NB4 (cell line): ENCODE measurements around the gene ADIRF.
"Not testable (repeated sequence)": the region's sequence is repeated elsewhere in the genome, so short reads cannot be mapped to it uniquely, and the experiment has no call there.

ENCODE experiments used
- MYC ChIP-seq: IDR thresholded peaks from 2 replicates; pipeline ENCODE4 v1.6.1; 2011; ENCODE audit warnings: low read depth, low read length
- POLR2A ChIP-seq: IDR thresholded peaks from 2 replicates; pipeline ENCODE4 v1.6.1; 2011; ENCODE audit warnings: mild to moderate bottlenecking; ENCODE audit not compliant: insufficient read length; ENCODE audit errors: extremely low read depth
- TF ChIP-seq, protein P1 (sequence below): IDR thresholded peaks from one replicate; pipeline ENCODE4 v1.5.1; 2012; ENCODE audit warnings: low read depth, low read length

DNA sequence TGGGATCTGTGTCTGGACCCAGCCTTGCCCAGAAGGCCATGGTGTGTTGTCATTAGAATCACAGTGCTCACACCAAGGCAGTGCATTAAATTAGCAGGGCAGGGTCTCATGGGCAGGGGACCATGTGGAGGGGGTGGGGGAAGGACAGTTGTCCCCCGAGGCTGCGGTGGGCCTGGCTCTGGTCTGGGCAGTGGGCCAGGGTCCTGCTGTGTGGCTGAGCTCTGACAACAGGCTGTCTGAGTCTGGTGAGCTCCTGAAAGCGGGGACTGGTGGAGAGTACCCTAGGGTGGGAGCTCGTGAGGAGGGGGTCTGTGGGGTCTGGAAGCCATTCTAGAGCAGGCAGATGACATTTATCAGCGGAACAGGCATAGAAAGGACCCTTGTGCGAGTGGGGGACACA, 49.8 kb downstream of the ADIRF start:
- TF ChIP-seq POLR2A, MYC: not testable (repeated sequence)
- TF ChIP-seq, protein P1, sequence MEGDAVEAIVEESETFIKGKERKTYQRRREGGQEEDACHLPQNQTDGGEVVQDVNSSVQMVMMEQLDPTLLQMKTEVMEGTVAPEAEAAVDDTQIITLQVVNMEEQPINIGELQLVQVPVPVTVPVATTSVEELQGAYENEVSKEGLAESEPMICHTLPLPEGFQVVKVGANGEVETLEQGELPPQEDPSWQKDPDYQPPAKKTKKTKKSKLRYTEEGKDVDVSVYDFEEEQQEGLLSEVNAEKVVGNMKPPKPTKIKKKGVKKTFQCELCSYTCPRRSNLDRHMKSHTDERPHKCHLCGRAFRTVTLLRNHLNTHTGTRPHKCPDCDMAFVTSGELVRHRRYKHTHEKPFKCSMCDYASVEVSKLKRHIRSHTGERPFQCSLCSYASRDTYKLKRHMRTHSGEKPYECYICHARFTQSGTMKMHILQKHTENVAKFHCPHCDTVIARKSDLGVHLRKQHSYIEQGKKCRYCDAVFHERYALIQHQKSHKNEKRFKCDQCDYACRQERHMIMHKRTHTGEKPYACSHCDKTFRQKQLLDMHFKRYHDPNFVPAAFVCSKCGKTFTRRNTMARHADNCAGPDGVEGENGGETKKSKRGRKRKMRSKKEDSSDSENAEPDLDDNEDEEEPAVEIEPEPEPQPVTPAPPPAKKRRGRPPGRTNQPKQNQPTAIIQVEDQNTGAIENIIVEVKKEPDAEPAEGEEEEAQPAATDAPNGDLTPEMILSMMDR: not testable (repeated sequence)
